GM10847 (cell line): Measurements from ENCODE around the gene PCDHGA8.

ENCODE experiments used
- POLR2A ChIP-seq: IDR thresholded peaks from 2 replicates; pipeline ENCODE4 v1.6.1; 2011; ENCODE audit not compliant: insufficient read length; ENCODE audit errors: extremely low read depth

Gene PCDHGA8

GRCh38 chr5:141392429-141393198 lies at the start of gene PCDHGA8:
TSS of gene PCDHGA8 (plus strand) at chr5:141392633. CDS start at chr5:141392814, 181 bp downstream.
- TF ChIP-seq POLR2A = no peak

- TF ChIP-seq POLR2A = no peak
Measured at GRCh38 chr5:141342773-141343172, 49.7 kb upstream of the PCDHGA8 start.

GRCh38 chr5:141343242-141343952 lies 49.0 kb upstream of the PCDHGA8 start, which contains the start of gene PCDHGA3:
TSS of gene PCDHGA3 (plus strand) at chr5:141343829. CDS start at chr5:141344034, 205 bp downstream.
- no peak for TF ChIP-seq POLR2A

- no peak for TF ChIP-seq POLR2A
Measured at GRCh38 chr5:141343953-141344463, 48.4 kb upstream of the PCDHGA8 start.

GRCh38 chr5:141345327-141345726 lies 47.1 kb upstream of the PCDHGA8 start:
- no peak for TF ChIP-seq POLR2A

GRCh38 chr5:141349917-141350619 lies 42.4 kb upstream of the PCDHGA8 start, which contains the start of gene PCDHGB1:
TSS of gene PCDHGB1 (plus strand) at chr5:141350099. CDS start at chr5:141350261, 162 bp downstream.
- no peak for TF ChIP-seq POLR2A

GRCh38 chr5:141351591-141351990 lies 40.8 kb upstream of the PCDHGA8 start:
- no peak for TF ChIP-seq POLR2A

- TF ChIP-seq POLR2A = no peak
Measured at GRCh38 chr5:141354900-141355469, 37.4 kb upstream of the PCDHGA8 start, which contains the start of gene PCDHGA4. TSS of gene PCDHGA4 (plus strand) at chr5:141355021. CDS start at chr5:141355108, 87 bp downstream.

GRCh38 chr5:141355641-141356040 lies 36.8 kb upstream of the PCDHGA8 start:
- no peak for TF ChIP-seq POLR2A

GRCh38 chr5:141356133-141356532 lies 36.3 kb upstream of the PCDHGA8 start:
- TF ChIP-seq POLR2A = no peak

GRCh38 chr5:141356950-141357349 lies 35.5 kb upstream of the PCDHGA8 start:
- TF ChIP-seq POLR2A = no peak

- no peak for TF ChIP-seq POLR2A
Measured at GRCh38 chr5:141359790-141360426, 32.5 kb upstream of the PCDHGA8 start, which contains the start of gene PCDHGB2. TSS of gene PCDHGB2 (plus strand) at chr5:141359994. CDS start at chr5:141360136, 142 bp downstream.

- no peak for TF ChIP-seq POLR2A
Measured at GRCh38 chr5:141360685-141361084, 31.7 kb upstream of the PCDHGA8 start.

GRCh38 chr5:141362719-141363118 lies 29.7 kb upstream of the PCDHGA8 start:
- TF ChIP-seq POLR2A = no peak
